HCT116 (cell line): ENCODE results near the gene CPEB2.

Source experiments
- CBX3 ChIP-seq: IDR thresholded peaks from 2 replicates; pipeline ENCODE4 v1.6.1; 2012; ENCODE audit warnings: low read depth
- EZH2 ChIP-seq: fragments of 200-600 bp; sonication (generic); IDR thresholded peaks from 2 replicates; pipeline ENCODE4 v1.6.1; 2017; ENCODE audit warnings: antibody characterized with exemption, mixed run types
- POLR2AphosphoS5 ChIP-seq: IDR thresholded peaks from 2 replicates; pipeline ENCODE4 v1.6.1; 2011; ENCODE audit warnings: mild to moderate bottlenecking, low read depth, low read length, moderate library complexity
- ZNF274 ChIP-seq: fragments of 200-500 bp; sonication (Bioruptor generic); IDR thresholded peaks from 2 replicates; pipeline ENCODE4 v1.6.1; 2014; ENCODE audit warnings: mild to moderate bottlenecking, low read depth, low read length, inconsistent platforms
- TF ChIP-seq, protein P1 (sequence below), 3 experiments: fragments of 200-600 bp in 1 of 3; sonication (generic) in 1 of 3; IDR thresholded peaks in 2 of 3; conservative IDR thresholded peaks in 1 of 3; 2 replicates each; pipeline ENCODE4 v1.5.1; 2012 to 2017; ENCODE audit warnings: low read depth in 2 of 3, low read length in 2 of 3, antibody characterized with exemption in 1 of 3, borderline replicate concordance in 1 of 3, control low read depth in 1 of 3, mild to moderate bottlenecking in 1 of 3, mixed read lengths in 1 of 3, mixed run types in 1 of 3, moderate library complexity in 1 of 3; ENCODE audit not compliant: insufficient read depth in 1 of 3

GRCh38 chr4:15063341-15063740 lies 61.1 kb downstream of the CPEB2 start:
- TF ChIP-seq, protein P1, sequence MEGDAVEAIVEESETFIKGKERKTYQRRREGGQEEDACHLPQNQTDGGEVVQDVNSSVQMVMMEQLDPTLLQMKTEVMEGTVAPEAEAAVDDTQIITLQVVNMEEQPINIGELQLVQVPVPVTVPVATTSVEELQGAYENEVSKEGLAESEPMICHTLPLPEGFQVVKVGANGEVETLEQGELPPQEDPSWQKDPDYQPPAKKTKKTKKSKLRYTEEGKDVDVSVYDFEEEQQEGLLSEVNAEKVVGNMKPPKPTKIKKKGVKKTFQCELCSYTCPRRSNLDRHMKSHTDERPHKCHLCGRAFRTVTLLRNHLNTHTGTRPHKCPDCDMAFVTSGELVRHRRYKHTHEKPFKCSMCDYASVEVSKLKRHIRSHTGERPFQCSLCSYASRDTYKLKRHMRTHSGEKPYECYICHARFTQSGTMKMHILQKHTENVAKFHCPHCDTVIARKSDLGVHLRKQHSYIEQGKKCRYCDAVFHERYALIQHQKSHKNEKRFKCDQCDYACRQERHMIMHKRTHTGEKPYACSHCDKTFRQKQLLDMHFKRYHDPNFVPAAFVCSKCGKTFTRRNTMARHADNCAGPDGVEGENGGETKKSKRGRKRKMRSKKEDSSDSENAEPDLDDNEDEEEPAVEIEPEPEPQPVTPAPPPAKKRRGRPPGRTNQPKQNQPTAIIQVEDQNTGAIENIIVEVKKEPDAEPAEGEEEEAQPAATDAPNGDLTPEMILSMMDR (IDR thresholded peaks at IDR 0.05 in 2 of 3, conservative IDR thresholded peaks at IDR 0.05 in 1 of 3; ENCODE audit: borderline replicate concordance in 1 of 3, insufficient read depth in 1 of 3, low read depth in 2 of 3, low read length in 2 of 3), result no peak
- TF ChIP-seq POLR2AphosphoS5 (no peak), CBX3 (no peak), ZNF274 (no peak), EZH2 (no peak)
